ENCODE measurements around the gene SLC30A3. TPM values are rescaled to one million over a fixed set of nuclear protein-coding genes. Genes with fewer than 3 reads are reported as not detected.

The SLC30A3 gene
- total RNA-seq, 1 experiment from 2014 or later: 45.6 TPM

DNA sequence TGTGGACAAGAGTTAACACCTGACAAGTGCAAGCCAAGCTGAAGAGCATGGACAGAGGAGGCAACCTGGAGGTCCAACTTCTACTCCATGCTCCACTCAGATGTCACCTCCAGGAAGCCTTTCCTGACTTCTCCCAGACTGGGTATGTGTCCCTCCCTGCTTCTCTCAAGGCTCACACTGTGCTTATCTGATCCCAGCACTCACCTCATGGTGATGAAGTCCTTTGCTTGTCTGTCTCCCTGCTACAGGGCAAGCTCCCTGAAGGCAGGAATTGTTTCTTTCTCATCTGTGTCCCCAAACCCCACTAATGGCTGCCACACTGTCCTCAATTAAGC, 2.7 kb upstream of the SLC30A3 start:
- Histone ChIP-seq H3K27me3 (replicated peaks; ENCODE audit: insufficient read depth, low read depth, low read length, poor library complexity) (peaks cover 4% of the 10 kb centered on the region), H3K9me3 (ENCODE audit: low read depth, low read length, poor library complexity, severe bottlenecking) (no peaks in the 10 kb centered on the region), H3K4me1 (ENCODE audit: insufficient read depth, low read length, poor library complexity, severe bottlenecking) (peaks cover 11% of the 10 kb centered on the region), H3K27ac (ENCODE audit: low read depth, low read length, poor library complexity, severe bottlenecking) (no peak overlapping the region), H3K36me3 (ENCODE audit: insufficient read depth, low read length, poor library complexity, severe bottlenecking) (no peaks in the 10 kb centered on the region), H3K4me3 (ENCODE audit: low read depth, low read length, poor library complexity, severe bottlenecking) (no peak overlapping the region)
- CTCF ChIA-PET: interaction anchor here (0.6 to 2.4 kb wide), 6 partner anchors 11 to 38 kb away, joined by 3 to 12 read pairs (median 3); partner anchors contain the start of gene TRIM54
- no TSS peak for BruUV-seq (replicated peaks)
- POLR2A ChIA-PET (ENCODE audit: low non-redundant PET): no interaction called here
- intact Hi-C loops (cut with micrococcal nuclease; ENCODE audit: unreplicated experiment): no loop called here
- TF ChIP-seq, protein P1, sequence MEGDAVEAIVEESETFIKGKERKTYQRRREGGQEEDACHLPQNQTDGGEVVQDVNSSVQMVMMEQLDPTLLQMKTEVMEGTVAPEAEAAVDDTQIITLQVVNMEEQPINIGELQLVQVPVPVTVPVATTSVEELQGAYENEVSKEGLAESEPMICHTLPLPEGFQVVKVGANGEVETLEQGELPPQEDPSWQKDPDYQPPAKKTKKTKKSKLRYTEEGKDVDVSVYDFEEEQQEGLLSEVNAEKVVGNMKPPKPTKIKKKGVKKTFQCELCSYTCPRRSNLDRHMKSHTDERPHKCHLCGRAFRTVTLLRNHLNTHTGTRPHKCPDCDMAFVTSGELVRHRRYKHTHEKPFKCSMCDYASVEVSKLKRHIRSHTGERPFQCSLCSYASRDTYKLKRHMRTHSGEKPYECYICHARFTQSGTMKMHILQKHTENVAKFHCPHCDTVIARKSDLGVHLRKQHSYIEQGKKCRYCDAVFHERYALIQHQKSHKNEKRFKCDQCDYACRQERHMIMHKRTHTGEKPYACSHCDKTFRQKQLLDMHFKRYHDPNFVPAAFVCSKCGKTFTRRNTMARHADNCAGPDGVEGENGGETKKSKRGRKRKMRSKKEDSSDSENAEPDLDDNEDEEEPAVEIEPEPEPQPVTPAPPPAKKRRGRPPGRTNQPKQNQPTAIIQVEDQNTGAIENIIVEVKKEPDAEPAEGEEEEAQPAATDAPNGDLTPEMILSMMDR (conservative IDR thresholded peaks at IDR 0.05; ENCODE audit: low read depth, low read length): no peak
- no peak for TF ChIP-seq EZH2 (IDR thresholded peaks at IDR 0.05; ENCODE audit: borderline replicate concordance, low read depth, low read length, poor library complexity, severe bottlenecking)
- DNase-seq (ENCODE audit: low spot score): no peak

DNA sequence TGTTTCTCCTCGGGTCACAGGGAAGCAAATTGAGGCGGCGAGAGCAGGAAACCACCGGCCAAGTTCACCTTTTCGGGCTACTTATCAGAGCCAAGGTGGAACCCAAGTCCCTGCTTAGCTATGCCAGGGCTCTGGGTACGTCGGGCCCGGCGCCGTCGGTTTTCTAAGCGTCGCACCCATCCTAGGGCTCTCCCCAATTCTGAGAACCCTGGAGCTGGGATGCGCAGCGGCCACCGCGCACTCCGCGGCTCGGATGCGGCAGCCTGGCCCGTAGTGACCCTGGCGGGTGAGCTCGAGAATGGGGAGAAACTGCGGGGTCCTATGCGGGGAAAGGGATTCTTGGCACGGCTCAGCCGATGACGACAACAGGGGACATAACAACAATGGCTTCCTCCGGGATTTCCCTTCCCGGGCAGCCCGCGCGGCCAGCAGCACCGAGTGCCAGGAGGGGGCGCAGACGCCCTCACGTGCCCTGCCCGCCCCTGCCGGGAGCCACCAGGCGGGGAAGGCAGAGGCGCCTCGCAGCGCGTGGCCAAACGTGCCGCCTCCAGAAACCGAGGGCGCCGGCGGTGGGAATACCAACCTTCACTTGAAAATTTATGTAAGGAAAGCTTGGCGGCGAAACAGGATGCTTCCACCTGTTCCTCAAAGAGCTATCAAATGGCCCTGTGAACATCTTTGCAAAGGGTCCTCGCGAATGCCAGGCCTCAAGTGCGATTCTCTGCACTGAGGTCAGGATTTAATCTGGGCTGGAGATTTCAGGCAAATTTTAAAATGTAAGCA, 2.1 kb upstream of the SLC30A3 start:
- peaks cover 11% of the 10 kb centered on the region for H3K4me1 ChIP-seq (ENCODE audit: insufficient read depth, low read length, poor library complexity, severe bottlenecking)
- DNase-seq (ENCODE audit: low spot score): peak; percentile 91
- peak overlapping the region; percentile 92 for H3K4me3 ChIP-seq (ENCODE audit: low read depth, low read length, poor library complexity, severe bottlenecking)
- TF ChIP-seq EZH2 (IDR thresholded peaks at IDR 0.05; ENCODE audit: borderline replicate concordance, low read depth, low read length, poor library complexity, severe bottlenecking): no peak
- TF ChIP-seq, protein P1 (conservative IDR thresholded peaks at IDR 0.05; ENCODE audit: low read depth, low read length): peak; percentile 91
- H3K27ac ChIP-seq (ENCODE audit: low read depth, low read length, poor library complexity, severe bottlenecking): no peak overlapping the region
- intact Hi-C loops (cut with micrococcal nuclease; ENCODE audit: unreplicated experiment): loop anchor here (5.0 kb wide), 3 partner anchors 37 to 107 kb away; partner anchors contain the start of genes EIF2B4 and SNX17
- H3K9me3 ChIP-seq (ENCODE audit: low read depth, low read length, poor library complexity, severe bottlenecking): no peaks in the 10 kb centered on the region
- CTCF ChIA-PET: interaction anchor here (0.5 to 2.4 kb wide), 6 partner anchors 13 to 44 kb away, joined by 3 to 12 read pairs (median 3); partner anchors contain the start of gene TRIM54
- peaks cover 4% of the 10 kb centered on the region for H3K27me3 ChIP-seq (replicated peaks; ENCODE audit: insufficient read depth, low read depth, low read length, poor library complexity)
- POLR2A ChIA-PET (ENCODE audit: low non-redundant PET): interaction anchor here (0.5 to 0.6 kb wide), 2 partner anchors 228 to 354 kb away, joined by 3 to 11 read pairs; no protein-coding TSS in a partner anchor
- H3K36me3 ChIP-seq (ENCODE audit: insufficient read depth, low read length, poor library complexity, severe bottlenecking): no peaks in the 10 kb centered on the region
- no TSS peak for BruUV-seq (replicated peaks)

DNA sequence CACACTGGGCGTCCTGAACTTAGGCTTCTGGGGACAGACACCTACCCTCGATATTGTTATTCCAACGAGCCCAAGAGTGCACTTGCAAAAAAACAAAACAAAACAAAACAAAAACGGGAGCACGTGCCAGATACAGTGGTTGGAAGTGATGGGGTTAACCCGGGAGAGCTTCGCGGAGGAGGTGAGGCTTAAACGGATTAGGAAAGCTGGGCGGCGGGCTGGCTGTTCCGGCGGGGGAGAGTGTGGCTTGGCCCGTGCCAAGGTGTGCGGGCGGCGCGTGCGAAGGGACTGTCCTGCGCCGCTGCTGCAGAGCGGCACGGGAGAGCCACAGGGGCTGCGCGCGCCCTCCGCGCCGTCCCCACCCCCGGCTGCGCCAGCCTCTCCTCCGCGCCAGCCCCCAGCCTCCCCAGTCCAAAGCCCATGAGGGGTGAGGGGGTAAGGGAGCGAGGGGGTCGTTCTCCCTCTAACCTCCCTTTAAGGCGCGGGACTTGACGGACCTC, 1.5 kb upstream of the SLC30A3 start:
- Histone ChIP-seq H3K36me3 (ENCODE audit: insufficient read depth, low read length, poor library complexity, severe bottlenecking) (no peaks in the 10 kb centered on the region), H3K9me3 (ENCODE audit: low read depth, low read length, poor library complexity, severe bottlenecking) (no peaks in the 10 kb centered on the region), H3K4me3 (ENCODE audit: low read depth, low read length, poor library complexity, severe bottlenecking) (peak overlapping the region; percentile 92), H3K27ac (ENCODE audit: low read depth, low read length, poor library complexity, severe bottlenecking) (no peak overlapping the region), H3K27me3 (replicated peaks; ENCODE audit: insufficient read depth, low read depth, low read length, poor library complexity) (peaks cover 4% of the 10 kb centered on the region), H3K4me1 (ENCODE audit: insufficient read depth, low read length, poor library complexity, severe bottlenecking) (peaks cover 11% of the 10 kb centered on the region)
- intact Hi-C loops (cut with micrococcal nuclease; ENCODE audit: unreplicated experiment): loop anchor here (5.0 kb wide), 3 partner anchors 38 to 108 kb away; partner anchors contain the start of genes EIF2B4 and SNX17
- DNase-seq (ENCODE audit: low spot score): peak; percentile 42
- ChIA-PET CTCF (interaction anchor here (0.5 to 2.4 kb wide), 3 partner anchors 16 to 45 kb away, joined by 3 to 12 read pairs (median 4); no protein-coding TSS in a partner anchor), POLR2A (ENCODE audit: low non-redundant PET) (interaction anchor here (0.6 kb wide), 1 partner anchor 353 kb away, joined by 3 read pairs; no protein-coding TSS in a partner anchor)
- BruUV-seq (replicated peaks): no TSS peak
- no peak for TF ChIP-seq EZH2 (IDR thresholded peaks at IDR 0.05; ENCODE audit: borderline replicate concordance, low read depth, low read length, poor library complexity, severe bottlenecking)
- TF ChIP-seq, protein P1 (conservative IDR thresholded peaks at IDR 0.05; ENCODE audit: low read depth, low read length): no peak

All from A673 (cell line).